ENCODE measurements around the gene EPS15.

The EPS15 gene

DNA sequence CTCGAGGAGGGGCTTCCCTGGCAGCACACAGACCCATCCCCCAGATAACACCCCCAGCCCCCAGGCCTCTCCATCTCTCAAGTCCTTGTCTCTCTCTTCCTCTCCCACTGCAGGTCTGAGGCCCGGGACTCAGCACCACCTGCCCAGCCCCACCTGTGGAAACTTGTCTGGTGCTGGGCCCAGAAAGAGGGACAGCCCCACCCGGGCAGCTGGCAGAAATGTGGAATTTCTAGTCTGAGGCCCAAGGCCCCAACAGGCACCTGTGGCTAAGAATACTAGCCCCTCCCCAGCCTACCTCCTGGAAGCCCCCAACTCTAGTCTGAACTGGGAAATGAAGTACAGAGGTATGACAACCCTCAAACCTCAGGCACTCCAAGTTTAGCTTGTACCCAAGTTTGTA, 204.1 kb downstream of the EPS15 start (continued):
- TF ChIP-seq, protein P1, sequence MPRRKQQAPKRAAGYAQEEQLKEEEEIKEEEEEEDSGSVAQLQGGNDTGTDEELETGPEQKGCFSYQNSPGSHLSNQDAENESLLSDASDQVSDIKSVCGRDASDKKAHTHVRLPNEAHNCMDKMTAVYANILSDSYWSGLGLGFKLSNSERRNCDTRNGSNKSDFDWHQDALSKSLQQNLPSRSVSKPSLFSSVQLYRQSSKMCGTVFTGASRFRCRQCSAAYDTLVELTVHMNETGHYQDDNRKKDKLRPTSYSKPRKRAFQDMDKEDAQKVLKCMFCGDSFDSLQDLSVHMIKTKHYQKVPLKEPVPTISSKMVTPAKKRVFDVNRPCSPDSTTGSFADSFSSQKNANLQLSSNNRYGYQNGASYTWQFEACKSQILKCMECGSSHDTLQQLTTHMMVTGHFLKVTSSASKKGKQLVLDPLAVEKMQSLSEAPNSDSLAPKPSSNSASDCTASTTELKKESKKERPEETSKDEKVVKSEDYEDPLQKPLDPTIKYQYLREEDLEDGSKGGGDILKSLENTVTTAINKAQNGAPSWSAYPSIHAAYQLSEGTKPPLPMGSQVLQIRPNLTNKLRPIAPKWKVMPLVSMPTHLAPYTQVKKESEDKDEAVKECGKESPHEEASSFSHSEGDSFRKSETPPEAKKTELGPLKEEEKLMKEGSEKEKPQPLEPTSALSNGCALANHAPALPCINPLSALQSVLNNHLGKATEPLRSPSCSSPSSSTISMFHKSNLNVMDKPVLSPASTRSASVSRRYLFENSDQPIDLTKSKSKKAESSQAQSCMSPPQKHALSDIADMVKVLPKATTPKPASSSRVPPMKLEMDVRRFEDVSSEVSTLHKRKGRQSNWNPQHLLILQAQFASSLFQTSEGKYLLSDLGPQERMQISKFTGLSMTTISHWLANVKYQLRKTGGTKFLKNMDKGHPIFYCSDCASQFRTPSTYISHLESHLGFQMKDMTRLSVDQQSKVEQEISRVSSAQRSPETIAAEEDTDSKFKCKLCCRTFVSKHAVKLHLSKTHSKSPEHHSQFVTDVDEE (CRISPR knock-in tag; IDR thresholded peaks at IDR 0.05), result no peak

DNA sequence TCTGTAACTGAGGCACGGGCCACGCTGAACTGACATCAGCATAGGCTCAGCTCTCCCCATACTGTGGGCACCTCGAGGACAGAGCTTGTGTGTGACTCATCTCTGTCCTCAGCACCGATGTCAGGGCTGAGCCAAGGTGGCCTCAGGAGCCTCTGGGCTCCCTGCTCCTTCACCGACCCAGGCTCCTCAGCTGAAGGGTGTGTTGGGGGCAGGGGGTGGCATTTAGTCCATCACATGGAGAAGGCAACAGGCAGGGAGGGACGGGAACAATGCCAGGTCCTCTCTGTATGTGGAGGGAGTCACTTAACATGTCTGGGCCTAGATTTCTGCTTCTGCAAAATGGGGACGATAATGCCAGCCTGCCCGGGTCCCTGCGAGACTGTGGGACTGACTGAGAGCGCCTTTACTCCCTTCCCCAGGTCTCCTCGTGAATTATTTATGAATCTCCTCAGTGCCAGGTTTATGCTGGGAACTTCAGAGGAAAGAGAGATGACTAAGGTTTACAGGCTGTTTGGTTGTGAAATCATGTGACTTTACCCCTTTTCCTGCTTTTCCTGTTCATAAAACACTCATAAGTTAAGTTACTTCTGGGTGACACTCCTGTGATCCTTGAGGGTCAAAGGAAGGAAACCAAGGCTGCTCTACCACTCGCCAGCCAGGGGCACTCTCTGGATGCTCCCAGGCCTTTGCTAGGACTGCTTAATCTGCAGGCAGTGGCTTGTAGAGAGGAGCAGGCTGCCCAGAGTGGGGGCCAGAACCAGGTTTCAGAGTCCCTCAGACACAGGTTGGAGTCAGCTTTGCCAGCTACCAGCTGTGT, 204.9 kb downstream of the EPS15 start:
- peak; percentile 55 for ATAC-seq
- TF ChIP-seq ZC3H10 (CRISPR knock-in tag; IDR thresholded peaks at IDR 0.05), result no peak
- TF ChIP-seq, protein P2, sequence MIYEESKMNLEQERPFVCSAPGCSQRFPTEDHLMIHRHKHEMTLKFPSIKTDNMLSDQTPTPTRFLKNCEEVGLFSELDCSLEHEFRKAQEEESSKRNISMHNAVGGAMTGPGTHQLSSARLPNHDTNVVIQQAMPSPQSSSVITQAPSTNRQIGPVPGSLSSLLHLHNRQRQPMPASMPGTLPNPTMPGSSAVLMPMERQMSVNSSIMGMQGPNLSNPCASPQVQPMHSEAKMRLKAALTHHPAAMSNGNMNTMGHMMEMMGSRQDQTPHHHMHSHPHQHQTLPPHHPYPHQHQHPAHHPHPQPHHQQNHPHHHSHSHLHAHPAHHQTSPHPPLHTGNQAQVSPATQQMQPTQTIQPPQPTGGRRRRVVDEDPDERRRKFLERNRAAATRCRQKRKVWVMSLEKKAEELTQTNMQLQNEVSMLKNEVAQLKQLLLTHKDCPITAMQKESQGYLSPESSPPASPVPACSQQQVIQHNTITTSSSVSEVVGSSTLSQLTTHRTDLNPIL (CRISPR knock-in tag; IDR thresholded peaks at IDR 0.05; ENCODE audit: low read depth), result no peak
- TF ChIP-seq PPARA (CRISPR knock-in tag; IDR thresholded peaks at IDR 0.05; ENCODE audit: borderline replicate concordance), result no peak
- no peak for TF ChIP-seq ZFP30 (CRISPR knock-in tag; IDR thresholded peaks at IDR 0.05)
- TF ChIP-seq CSDC2 (CRISPR knock-in tag; IDR thresholded peaks at IDR 0.05), result no peak

DNA sequence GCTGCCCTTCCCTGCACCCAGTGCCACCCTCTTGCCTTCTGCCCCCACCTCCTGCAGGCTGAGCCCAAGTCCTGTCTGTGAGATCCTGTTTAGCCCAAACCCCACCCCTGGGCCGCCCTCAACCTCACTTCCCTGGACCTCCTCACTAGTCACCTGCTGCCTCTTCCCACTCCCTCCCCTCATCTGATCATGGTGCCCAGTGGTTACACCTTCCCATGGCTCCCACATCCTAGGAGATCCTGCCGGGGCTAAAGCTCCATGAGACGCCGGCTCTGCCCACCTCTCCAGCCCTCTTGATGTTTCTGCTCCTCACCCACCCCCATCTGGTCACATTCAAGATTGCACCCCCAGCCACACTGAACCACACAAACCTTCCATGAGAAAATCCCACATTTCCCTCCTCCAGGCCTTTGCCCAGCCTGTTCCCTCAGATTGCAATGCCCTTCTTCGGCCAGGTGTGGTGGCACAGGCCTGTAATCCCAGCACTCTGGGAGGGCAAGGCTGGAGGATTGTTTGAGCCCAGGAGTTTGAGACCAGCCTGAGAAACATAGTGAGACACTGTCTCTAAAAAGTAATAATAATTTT, 205.7 kb downstream of the EPS15 start:
- TF ChIP-seq ESRRG (CRISPR knock-in tag; IDR thresholded peaks at IDR 0.05) (no peak), ZC3H10 (CRISPR knock-in tag; IDR thresholded peaks at IDR 0.05) (no peak), GLIS3 (CRISPR knock-in tag; IDR thresholded peaks at IDR 0.05) (no peak), PPARA (CRISPR knock-in tag; IDR thresholded peaks at IDR 0.05; ENCODE audit: borderline replicate concordance) (no peak), ZNF70 (CRISPR knock-in tag; IDR thresholded peaks at IDR 0.05) (no peak), RARB (CRISPR knock-in tag; IDR thresholded peaks at IDR 0.05) (no peak), BACH2 (CRISPR knock-in tag; IDR thresholded peaks at IDR 0.05; ENCODE audit: borderline replicate concordance) (no peak), ZNF565 (CRISPR knock-in tag; conservative IDR thresholded peaks at IDR 0.05; ENCODE audit: low read depth) (no peak), OSR1 (CRISPR knock-in tag; IDR thresholded peaks at IDR 0.05) (no peak), ZFP3 (CRISPR knock-in tag; IDR thresholded peaks at IDR 0.05) (no peak), ISL1 (CRISPR knock-in tag; IDR thresholded peaks at IDR 0.05) (no peak), ZFP30 (CRISPR knock-in tag; IDR thresholded peaks at IDR 0.05) (no peak)
- TF ChIP-seq, protein P3, sequence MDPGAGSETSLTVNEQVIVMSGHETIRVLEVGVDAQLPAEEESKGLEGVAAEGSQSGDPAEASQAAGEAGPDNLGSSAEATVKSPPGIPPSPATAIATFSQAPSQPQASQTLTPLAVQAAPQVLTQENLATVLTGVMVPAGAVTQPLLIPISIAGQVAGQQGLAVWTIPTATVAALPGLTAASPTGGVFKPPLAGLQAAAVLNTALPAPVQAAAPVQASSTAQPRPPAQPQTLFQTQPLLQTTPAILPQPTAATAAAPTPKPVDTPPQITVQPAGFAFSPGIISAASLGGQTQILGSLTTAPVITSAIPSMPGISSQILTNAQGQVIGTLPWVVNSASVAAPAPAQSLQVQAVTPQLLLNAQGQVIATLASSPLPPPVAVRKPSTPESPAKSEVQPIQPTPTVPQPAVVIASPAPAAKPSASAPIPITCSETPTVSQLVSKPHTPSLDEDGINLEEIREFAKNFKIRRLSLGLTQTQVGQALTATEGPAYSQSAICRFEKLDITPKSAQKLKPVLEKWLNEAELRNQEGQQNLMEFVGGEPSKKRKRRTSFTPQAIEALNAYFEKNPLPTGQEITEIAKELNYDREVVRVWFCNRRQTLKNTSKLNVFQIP (CRISPR knock-in tag; IDR thresholded peaks at IDR 0.05; ENCODE audit: borderline replicate concordance, low read depth), result no peak
- TF ChIP-seq, protein P4, sequence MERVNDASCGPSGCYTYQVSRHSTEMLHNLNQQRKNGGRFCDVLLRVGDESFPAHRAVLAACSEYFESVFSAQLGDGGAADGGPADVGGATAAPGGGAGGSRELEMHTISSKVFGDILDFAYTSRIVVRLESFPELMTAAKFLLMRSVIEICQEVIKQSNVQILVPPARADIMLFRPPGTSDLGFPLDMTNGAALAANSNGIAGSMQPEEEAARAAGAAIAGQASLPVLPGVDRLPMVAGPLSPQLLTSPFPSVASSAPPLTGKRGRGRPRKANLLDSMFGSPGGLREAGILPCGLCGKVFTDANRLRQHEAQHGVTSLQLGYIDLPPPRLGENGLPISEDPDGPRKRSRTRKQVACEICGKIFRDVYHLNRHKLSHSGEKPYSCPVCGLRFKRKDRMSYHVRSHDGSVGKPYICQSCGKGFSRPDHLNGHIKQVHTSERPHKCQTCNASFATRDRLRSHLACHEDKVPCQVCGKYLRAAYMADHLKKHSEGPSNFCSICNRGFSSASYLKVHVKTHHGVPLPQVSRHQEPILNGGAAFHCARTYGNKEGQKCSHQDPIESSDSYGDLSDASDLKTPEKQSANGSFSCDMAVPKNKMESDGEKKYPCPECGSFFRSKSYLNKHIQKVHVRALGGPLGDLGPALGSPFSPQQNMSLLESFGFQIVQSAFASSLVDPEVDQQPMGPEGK (CRISPR knock-in tag; IDR thresholded peaks at IDR 0.05; ENCODE audit: borderline replicate concordance), result no peak
- TF ChIP-seq, protein P1 (CRISPR knock-in tag; IDR thresholded peaks at IDR 0.05), result no peak
- TF ChIP-seq, protein P2 (CRISPR knock-in tag; IDR thresholded peaks at IDR 0.05; ENCODE audit: low read depth), result no peak
- ATAC-seq, result peak; percentile 74
